ENCODE measurements around the gene ANKRD24. TPM values are rescaled to one million over a fixed set of nuclear protein-coding genes. Genes with fewer than 3 reads are reported as not detected.
"Not testable (repeated sequence)": the region's sequence is repeated elsewhere in the genome, so short reads cannot be mapped to it uniquely, and the experiment has no call there.

The ANKRD24 gene
- total RNA-seq, 1 donor from 2014 or later: 6.1 TPM

GRCh38 chr19:4185413-4186086, 3.1 kb downstream of the ANKRD24 start:
- Mint-ChIP-seq H3K36me3 (ENCODE audit: unreplicated experiment) (no peaks in the 10 kb centered on the region), H3K27ac (ENCODE audit: unreplicated experiment) (peak overlapping the region; percentile 33), H3K27me3 (ENCODE audit: unreplicated experiment) (peaks cover 14% of the 10 kb centered on the region), H3K9me3 (ENCODE audit: unreplicated experiment) (peaks cover 13% of the 10 kb centered on the region), H3K4me3 (ENCODE audit: unreplicated experiment) (no peak overlapping the region), H3K4me1 (ENCODE audit: low read depth, unreplicated experiment) (peaks cover 5% of the 10 kb centered on the region)
- no peak for DNase-seq
- no peak for TF ChIP-seq CTCF (IDR thresholded peaks at IDR 0.05; ENCODE audit: partially characterized antibody, unreplicated experiment)

GRCh38 chr19:4186087-4186993, 3.9 kb downstream of the ANKRD24 start:
- Mint-ChIP-seq H3K4me1 (ENCODE audit: low read depth, unreplicated experiment) (peaks cover 7% of the 10 kb centered on the region), H3K36me3 (ENCODE audit: unreplicated experiment) (no peaks in the 10 kb centered on the region), H3K27ac (ENCODE audit: unreplicated experiment) (peak overlapping the region; percentile 33), H3K9me3 (ENCODE audit: unreplicated experiment) (peaks cover 13% of the 10 kb centered on the region), H3K4me3 (ENCODE audit: unreplicated experiment) (peak overlapping the region; percentile 49), H3K27me3 (ENCODE audit: unreplicated experiment) (peaks cover 15% of the 10 kb centered on the region)
- DNase-seq: peak; percentile 92
- peak; percentile 82 for TF ChIP-seq CTCF (IDR thresholded peaks at IDR 0.05; ENCODE audit: partially characterized antibody, unreplicated experiment)

DNA sequence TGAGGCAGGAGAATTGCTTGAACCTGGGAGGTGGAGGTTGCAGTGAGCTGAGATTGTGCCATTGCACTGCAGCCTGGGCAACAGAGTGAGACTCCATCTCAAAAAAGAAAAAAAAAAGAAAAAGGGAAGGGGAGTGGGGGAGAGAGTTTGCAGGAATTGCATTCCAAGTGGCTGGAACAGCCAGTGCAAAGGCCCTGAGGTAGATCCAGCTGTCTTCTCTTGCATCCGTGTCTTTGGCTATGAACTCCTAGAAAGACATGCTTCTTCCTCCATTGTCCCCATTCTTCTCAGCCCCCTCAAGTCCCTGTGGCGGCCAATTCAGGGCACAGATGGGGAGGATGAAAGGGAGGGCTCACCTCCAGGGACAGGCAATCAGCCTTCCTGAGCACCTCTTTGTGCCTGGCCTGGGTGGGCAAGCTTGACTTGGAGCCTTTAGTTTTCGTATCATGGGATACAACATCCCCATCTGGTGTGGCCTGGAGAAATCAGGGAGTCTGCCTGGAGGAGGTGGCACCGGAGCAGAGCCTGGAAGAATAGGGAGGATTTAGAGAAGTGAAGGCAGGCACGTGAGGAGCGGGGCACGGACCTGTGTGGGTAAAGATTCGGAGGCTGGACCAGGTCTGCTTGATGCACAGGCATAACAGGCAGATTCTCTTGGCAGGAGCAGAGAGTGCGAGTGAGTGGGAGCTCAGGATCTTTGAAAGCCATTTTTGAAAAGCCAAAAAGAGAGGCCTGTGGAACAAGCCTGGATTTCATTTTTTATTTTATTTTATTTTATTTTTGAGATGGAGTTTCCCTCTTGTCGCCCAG, 5.0 kb downstream of the ANKRD24 start:
- no peak for TF ChIP-seq CTCF (IDR thresholded peaks at IDR 0.05; ENCODE audit: partially characterized antibody, unreplicated experiment)
- H3K27me3 Mint-ChIP-seq (ENCODE audit: unreplicated experiment): peaks cover 12% of the 10 kb centered on the region
- H3K36me3 Mint-ChIP-seq (ENCODE audit: unreplicated experiment): no peaks in the 10 kb centered on the region
- H3K27ac Mint-ChIP-seq (ENCODE audit: unreplicated experiment): no peak overlapping the region
- peaks cover 7% of the 10 kb centered on the region for H3K4me1 Mint-ChIP-seq (ENCODE audit: low read depth, unreplicated experiment)
- peaks cover 13% of the 10 kb centered on the region for H3K9me3 Mint-ChIP-seq (ENCODE audit: unreplicated experiment)
- H3K4me3 Mint-ChIP-seq (ENCODE audit: unreplicated experiment): peak overlapping the region; percentile 46
- DNase-seq: no peak

GRCh38 chr19:4189641-4190040, 7.2 kb downstream of the ANKRD24 start:
- TF ChIP-seq CTCF (IDR thresholded peaks at IDR 0.05; ENCODE audit: partially characterized antibody, unreplicated experiment): no peak
- H3K27ac Mint-ChIP-seq (ENCODE audit: unreplicated experiment): no peak overlapping the region
- H3K36me3 Mint-ChIP-seq (ENCODE audit: unreplicated experiment): no peaks in the 10 kb centered on the region
- H3K4me3 Mint-ChIP-seq (ENCODE audit: unreplicated experiment): no peak overlapping the region
- peaks cover 14% of the 10 kb centered on the region for H3K4me1 Mint-ChIP-seq (ENCODE audit: low read depth, unreplicated experiment)
- H3K27me3 Mint-ChIP-seq (ENCODE audit: unreplicated experiment): peaks cover 11% of the 10 kb centered on the region
- DNase-seq: no peak
- H3K9me3 Mint-ChIP-seq (ENCODE audit: unreplicated experiment): peaks cover 12% of the 10 kb centered on the region

DNA sequence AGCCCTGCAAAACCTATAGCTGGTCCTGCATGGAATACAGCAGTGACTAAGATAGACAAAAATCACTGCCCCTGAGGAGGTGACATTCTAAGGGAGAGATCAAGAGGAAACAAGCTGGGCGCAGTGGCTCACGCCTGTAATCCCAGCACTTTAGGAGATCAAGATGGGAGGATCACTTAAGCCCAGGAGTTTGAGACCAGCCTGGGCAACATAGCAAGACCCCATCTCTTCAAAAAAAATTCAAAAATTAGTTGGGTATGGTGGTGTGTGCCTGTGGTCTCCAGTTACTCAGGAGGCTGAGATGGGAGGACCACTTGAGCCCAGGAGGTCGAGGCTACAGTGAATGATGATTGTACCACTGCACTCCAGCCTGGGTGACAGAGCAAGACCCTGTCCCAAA, 10.0 kb downstream of the ANKRD24 start:
- H3K4me1 Mint-ChIP-seq (ENCODE audit: low read depth, unreplicated experiment): peaks cover 18% of the 10 kb centered on the region
- not testable (repeated sequence) for H3K36me3 Mint-ChIP-seq (ENCODE audit: unreplicated experiment); DNase-seq; H3K9me3 Mint-ChIP-seq (ENCODE audit: unreplicated experiment); H3K27me3 Mint-ChIP-seq (ENCODE audit: unreplicated experiment); H3K27ac Mint-ChIP-seq (ENCODE audit: unreplicated experiment); H3K4me3 Mint-ChIP-seq (ENCODE audit: unreplicated experiment)

Data from glutamatergic neuron (in vitro differentiated cells).